ENCODE measurements around the gene NCAPH2. TPM values are rescaled to one million over a fixed set of nuclear protein-coding genes. Genes with fewer than 3 reads are reported as not detected.

Gene NCAPH2
- total and polyA plus RNA-seq, 2 of the 13 experiments (the other 11 are each of a cell fraction or from before 2014, with no cell fraction given) = 28.1 to 64.4 TPM

DNA sequence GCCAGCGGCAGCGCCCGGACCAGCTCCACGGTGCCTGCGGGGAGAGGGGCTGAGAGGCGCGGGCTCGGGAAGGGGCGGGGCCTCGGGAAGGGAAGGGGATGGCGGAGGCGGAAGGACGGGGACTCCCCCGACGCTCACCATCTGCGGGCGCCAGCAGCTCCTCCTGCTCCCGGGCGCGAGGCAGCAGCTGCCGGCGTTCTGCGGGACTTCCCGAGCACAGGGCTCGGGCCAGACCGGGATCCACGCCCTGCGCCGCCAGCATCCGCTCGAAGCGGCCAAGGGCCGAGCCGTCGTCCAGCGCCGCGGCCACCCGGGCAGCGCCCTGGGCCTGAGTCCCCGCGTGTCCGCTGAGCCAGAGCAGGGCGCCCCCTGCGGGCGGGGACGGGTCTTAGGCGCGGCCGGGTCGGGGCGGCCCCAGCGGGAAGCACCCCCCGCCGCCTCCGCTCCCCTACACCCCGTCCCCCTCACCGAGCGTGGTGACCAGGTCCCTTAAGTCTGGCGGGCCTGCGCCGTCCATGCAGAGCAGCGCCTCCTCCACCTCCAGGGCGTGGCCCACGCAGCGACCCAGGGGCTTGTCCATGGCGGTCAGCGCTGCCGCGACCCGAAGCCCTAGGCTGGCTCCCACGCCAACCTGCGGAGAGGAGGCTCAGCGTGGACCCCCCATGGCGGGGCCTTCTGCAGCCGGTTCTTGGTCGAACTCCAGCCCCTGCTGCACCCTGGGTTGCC, 18.2 kb downstream of the NCAPH2 start (continued):
- TF ChIP-seq, protein P1, sequence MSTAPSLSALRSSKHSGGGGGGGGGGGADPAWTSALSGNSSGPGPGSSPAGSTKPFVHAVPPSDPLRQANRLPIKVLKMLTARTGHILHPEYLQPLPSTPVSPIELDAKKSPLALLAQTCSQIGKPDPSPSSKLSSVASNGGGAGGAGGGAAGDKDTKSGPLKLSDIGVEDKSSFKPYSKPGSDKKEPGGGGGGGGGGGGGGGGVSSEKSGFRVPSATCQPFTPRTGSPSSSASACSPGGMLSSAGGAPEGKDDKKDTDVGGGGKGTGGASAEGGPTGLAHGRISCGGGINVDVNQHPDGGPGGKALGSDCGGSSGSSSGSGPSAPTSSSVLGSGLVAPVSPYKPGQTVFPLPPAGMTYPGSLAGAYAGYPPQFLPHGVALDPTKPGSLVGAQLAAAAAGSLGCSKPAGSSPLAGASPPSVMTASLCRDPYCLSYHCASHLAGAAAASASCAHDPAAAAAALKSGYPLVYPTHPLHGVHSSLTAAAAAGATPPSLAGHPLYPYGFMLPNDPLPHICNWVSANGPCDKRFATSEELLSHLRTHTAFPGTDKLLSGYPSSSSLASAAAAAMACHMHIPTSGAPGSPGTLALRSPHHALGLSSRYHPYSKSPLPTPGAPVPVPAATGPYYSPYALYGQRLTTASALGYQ (CRISPR knock-in tag; IDR thresholded peaks at IDR 0.05) = peak; percentile 58; the same call in 1 of the 2 replicates
- no peak for TF ChIP-seq CCAR2 (optimal IDR thresholded peaks at IDR 0.05; ENCODE audit: low read depth, low read length)
- TF ChIP-seq BCL6 (CRISPR knock-in tag; IDR thresholded peaks at IDR 0.05) = no peak
- TF ChIP-seq, protein P2, sequence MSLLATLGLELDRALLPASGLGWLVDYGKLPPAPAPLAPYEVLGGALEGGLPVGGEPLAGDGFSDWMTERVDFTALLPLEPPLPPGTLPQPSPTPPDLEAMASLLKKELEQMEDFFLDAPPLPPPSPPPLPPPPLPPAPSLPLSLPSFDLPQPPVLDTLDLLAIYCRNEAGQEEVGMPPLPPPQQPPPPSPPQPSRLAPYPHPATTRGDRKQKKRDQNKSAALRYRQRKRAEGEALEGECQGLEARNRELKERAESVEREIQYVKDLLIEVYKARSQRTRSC (CRISPR knock-in tag; IDR thresholded peaks at IDR 0.05; ENCODE audit: low read depth) = no peak; the same call in 1 of the 2 replicates
- TF ChIP-seq AHR (CRISPR knock-in tag; IDR thresholded peaks at IDR 0.05) = no peak; the same call in 1 of the 2 replicates
- no peak for TF ChIP-seq HDAC6 (IDR thresholded peaks at IDR 0.05; ENCODE audit: low read depth, low read length)
- TF ChIP-seq, protein P3, sequence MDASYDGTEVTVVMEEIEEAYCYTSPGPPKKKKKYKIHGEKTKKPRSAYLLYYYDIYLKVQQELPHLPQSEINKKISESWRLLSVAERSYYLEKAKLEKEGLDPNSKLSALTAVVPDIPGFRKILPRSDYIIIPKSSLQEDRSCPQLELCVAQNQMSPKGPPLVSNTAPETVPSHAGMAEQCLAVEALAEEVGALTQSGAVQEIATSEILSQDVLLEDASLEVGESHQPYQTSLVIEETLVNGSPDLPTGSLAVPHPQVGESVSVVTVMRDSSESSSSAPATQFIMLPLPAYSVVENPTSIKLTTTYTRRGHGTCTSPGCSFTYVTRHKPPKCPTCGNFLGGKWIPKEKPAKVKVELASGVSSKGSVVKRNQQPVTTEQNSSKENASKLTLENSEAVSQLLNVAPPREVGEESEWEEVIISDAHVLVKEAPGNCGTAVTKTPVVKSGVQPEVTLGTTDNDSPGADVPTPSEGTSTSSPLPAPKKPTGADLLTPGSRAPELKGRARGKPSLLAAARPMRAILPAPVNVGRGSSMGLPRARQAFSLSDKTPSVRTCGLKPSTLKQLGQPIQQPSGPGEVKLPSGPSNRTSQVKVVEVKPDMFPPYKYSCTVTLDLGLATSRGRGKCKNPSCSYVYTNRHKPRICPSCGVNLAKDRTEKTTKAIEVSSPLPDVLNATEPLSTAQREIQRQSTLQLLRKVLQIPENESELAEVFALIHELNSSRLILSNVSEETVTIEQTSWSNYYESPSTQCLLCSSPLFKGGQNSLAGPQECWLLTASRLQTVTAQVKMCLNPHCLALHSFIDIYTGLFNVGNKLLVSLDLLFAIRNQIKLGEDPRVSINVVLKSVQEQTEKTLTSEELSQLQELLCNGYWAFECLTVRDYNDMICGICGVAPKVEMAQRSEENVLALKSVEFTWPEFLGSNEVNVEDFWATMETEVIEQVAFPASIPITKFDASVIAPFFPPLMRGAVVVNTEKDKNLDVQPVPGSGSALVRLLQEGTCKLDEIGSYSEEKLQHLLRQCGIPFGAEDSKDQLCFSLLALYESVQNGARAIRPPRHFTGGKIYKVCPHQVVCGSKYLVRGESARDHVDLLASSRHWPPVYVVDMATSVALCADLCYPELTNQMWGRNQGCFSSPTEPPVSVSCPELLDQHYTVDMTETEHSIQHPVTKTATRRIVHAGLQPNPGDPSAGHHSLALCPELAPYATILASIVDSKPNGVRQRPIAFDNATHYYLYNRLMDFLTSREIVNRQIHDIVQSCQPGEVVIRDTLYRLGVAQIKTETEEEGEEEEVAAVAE (CRISPR knock-in tag; IDR thresholded peaks at IDR 0.05; ENCODE audit: borderline replicate concordance) = no peak; the same call in 1 of the 2 replicates
- TF ChIP-seq TMF1 (CRISPR knock-in tag; IDR thresholded peaks at IDR 0.05; ENCODE audit: low read depth) = no peak
- no peak for TF ChIP-seq ZNF790 (CRISPR knock-in tag; IDR thresholded peaks at IDR 0.05; ENCODE audit: borderline replicate concordance)
- TF ChIP-seq ZNF180 (CRISPR knock-in tag; IDR thresholded peaks at IDR 0.05; ENCODE audit: borderline replicate concordance, low read depth) = no peak
- TF ChIP-seq, protein P4, sequence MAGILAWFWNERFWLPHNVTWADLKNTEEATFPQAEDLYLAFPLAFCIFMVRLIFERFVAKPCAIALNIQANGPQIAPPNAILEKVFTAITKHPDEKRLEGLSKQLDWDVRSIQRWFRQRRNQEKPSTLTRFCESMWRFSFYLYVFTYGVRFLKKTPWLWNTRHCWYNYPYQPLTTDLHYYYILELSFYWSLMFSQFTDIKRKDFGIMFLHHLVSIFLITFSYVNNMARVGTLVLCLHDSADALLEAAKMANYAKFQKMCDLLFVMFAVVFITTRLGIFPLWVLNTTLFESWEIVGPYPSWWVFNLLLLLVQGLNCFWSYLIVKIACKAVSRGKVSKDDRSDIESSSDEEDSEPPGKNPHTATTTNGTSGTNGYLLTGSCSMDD (CRISPR knock-in tag; IDR thresholded peaks at IDR 0.05) = no peak
- no peak; the same call in none of the 2 replicates for TF ChIP-seq ELF3 (CRISPR knock-in tag; IDR thresholded peaks at IDR 0.05)
- TF ChIP-seq MAFK (conservative IDR thresholded peaks at IDR 0.05 in 1 of 2, IDR thresholded peaks at IDR 0.05 in 1 of 2; ENCODE audit: low read length in 2 of 2) = no peak
- no peak for TF ChIP-seq ZNF644 (CRISPR knock-in tag; IDR thresholded peaks at IDR 0.05; ENCODE audit: low read depth)
- no peak; the same call in 1 of the 2 replicates for TF ChIP-seq MYNN (CRISPR knock-in tag; IDR thresholded peaks at IDR 0.05; ENCODE audit: low read depth)
- TF ChIP-seq ZNF232 (CRISPR knock-in tag; IDR thresholded peaks at IDR 0.05; ENCODE audit: borderline replicate concordance) = no peak
- TF ChIP-seq, protein P5, sequence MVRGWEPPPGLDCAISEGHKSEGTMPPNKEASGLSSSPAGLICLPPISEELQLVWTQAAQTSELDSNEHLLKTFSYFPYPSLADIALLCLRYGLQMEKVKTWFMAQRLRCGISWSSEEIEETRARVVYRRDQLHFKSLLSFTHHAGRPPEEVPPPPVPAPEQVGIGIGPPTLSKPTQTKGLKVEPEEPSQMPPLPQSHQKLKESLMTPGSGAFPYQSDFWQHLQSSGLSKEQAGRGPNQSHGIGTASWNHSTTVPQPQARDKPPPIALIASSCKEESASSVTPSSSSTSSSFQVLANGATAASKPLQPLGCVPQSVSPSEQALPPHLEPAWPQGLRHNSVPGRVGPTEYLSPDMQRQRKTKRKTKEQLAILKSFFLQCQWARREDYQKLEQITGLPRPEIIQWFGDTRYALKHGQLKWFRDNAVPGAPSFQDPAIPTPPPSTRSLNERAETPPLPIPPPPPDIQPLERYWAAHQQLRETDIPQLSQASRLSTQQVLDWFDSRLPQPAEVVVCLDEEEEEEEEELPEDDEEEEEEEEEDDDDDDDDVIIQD (CRISPR knock-in tag; IDR thresholded peaks at IDR 0.05; ENCODE audit: low read depth) = no peak
- no peak for TF ChIP-seq KLF13 (CRISPR knock-in tag; IDR thresholded peaks at IDR 0.05)
- no peak for TF ChIP-seq HMG20A (CRISPR knock-in tag; IDR thresholded peaks at IDR 0.05; ENCODE audit: borderline replicate concordance)
- 0 out of 2 replicates have a peak, but pooled peaks have one; percentile 62 for TF ChIP-seq ZNF138 (CRISPR knock-in tag; IDR thresholded peaks at IDR 0.05; ENCODE audit: low read depth)
- no peak for TF ChIP-seq TEAD3 (CRISPR knock-in tag; optimal IDR thresholded peaks at IDR 0.05; ENCODE audit: borderline replicate concordance)

All from HepG2 (cell line).